GM21526 (cell line): ENCODE measurements around the gene CRTAC1.

Source experiments
- ATAC-seq: cut with Tn5 transposase; IDR thresholded peaks from one replicate; pipeline ENCODE4 v1.9.1; 2021; ENCODE audit warnings: moderate library complexity; ENCODE audit not compliant: unreplicated experiment, low FRiP score

The CRTAC1 gene

GRCh38 chr10:97903128-97904017 lies 127.0 kb downstream of the CRTAC1 start:
- ATAC-seq: no peak

DNA sequence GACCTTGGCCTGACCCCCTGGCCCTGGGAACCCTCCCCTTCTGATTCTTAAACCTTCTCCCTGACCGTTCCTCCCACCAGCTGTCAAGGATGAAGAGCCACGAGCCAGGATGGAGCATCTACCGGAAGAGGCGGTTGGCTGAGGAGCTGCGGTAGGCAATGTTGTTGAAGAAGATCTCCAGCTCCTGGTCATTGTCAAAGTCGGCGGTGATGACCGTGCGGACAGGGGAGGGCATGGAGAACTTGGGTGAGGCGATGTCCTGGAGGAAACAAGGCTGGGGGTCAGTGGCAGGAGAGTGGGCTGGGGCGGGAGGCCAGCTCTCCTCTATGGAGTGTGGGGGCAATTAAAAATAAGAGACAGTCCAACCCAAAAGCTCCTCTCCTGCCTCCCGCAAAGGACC lies 129.0 kb downstream of the CRTAC1 start:
- no peak for ATAC-seq

DNA sequence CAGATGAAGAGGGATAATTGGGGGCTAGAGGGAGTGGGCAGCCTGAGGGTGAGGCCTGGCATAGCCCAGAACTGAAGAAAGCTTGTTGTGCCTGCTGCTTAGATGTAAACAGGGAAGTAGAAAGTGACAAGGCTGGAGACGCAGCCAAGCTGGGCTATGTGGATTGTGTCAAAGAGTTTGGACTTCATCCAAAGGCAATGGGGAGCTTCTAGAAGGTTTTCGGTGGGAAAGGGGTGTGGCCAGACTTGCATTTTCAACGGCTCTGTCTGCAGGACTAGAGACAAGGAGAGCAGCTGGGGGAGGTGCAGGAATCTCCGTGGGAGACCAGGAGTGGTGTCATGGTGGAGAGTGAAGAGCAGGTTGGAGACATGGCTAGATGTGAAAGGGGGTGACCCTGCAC lies 132.0 kb downstream of the CRTAC1 start:
- no peak for ATAC-seq

- ATAC-seq: no peak
Measured at GRCh38 chr10:97896756-97897358, 133.6 kb downstream of the CRTAC1 start.

DNA sequence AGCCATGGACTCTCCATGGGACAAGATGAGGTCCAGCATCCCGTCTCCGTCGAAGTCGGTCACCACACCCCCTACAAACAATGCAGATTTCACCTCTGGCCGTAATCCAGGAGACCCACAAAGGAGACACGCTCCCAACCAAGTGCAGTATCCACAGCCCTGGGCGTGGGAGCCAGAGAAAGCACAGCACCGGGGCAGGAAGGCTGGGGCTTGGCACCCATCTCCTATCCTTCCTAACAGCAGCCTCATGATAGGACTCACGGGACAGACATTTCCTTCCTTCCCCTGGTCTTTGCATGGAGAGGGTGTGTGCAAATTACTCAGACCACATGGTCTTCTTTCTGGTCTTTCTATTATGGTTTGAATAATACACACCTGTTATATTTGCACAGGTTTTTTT lies 134.5 kb downstream of the CRTAC1 start:
- no peak for ATAC-seq

- ATAC-seq: no peak
Measured at GRCh38 chr10:97895084-97895483, 135.3 kb downstream of the CRTAC1 start.

- ATAC-seq: no peak
Measured at GRCh38 chr10:97894092-97894491, 136.3 kb downstream of the CRTAC1 start.

DNA sequence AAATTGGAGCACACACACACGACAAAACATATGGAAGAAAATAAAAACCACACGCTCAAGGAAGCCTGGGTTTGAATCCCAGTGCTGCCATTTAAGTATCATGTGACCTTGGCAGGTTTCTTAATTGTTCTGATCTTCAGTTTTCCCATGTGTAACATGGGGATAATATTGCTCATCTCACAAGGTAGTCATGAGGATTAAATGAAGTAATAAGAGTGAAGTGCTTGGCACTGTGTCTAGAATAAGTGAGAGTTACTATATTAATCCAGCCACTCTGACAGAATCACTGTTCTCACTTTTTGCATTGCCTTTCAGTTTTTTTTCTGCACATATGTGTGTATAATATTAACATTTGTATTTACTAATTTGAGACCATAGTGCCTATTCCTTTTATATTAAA lies 137.5 kb downstream of the CRTAC1 start:
- no peak for ATAC-seq

DNA sequence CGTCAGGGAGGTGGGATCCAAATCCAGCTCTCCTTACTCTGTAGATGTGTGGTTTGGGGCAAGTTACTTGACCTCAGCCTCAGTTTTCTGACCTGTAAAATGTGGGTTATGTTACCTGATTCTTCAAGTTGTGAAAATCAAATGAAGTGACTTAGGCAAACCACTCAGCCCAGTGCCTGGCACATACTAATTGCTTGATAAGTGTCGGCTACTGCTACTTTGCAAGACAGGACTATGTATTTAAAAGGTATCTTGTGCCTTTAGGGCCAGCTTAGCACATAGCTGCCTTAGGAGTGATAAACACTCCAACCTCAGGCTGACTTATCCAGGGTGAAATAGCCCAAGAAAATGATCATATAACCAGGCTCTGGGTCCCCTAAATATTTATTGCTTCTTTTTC lies 137.9 kb downstream of the CRTAC1 start:
- no peak for ATAC-seq

DNA sequence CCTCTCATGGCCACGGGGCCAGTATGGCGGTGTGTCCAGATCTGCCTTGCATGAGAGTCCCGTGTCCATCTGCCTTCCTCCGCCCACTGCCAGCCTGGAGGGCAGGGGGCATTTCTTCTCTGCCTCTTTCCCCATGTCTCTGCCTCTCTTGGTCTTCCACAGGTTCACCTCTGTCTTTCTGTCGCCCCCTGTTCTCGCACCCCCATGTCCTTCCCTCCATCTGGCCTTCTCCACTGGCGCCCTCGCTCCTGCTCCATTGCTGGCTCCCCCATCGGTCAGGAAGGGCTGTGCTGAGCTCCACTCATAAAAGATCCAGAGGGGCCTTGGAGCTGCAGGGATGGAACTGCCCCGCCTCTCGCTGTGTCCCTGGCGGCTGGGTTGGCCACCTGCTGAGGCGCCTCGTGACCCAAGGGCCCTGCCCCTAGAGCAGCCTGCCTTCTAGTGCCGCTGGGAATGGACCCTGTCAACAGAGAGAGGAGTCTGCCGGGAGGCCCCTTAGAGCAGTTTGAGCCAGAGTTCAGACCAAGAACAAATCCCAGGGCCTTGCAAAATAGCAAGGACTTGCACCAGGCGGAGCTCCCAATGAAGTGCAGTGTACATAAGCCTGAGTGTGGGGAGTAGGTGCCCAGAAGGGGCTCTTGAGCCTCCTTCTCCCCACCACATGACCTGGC lies 138.8 kb downstream of the CRTAC1 start:
- ATAC-seq: no peak

GRCh38 chr10:97889461-97890265 lies 140.8 kb downstream of the CRTAC1 start:
- ATAC-seq: no peak

GRCh38 chr10:97888641-97889262 lies 141.7 kb downstream of the CRTAC1 start:
- ATAC-seq: no peak

- no peak for ATAC-seq
Measured at GRCh38 chr10:97888134-97888533, 142.3 kb downstream of the CRTAC1 start.

- no peak for ATAC-seq
Measured at GRCh38 chr10:97887399-97887798, 143.0 kb downstream of the CRTAC1 start.

DNA sequence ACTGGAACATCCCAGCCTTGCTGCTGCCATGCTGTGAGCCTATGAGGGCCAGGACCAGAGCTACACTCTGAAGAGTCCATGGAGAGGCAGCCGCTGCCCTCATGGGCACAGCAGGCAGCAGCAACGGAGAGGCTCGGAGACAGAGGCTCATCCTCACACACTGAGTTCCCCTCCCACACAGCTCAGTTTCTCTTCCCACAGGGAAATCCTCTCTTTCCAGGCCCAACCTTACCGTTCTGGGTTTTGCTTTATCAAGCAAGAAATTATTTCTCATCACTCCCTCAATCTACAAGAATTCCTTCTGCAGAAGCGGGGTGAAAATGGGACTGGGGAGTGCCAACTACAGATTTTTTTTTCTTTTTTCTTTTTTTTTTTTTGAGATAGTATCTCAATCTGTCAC lies 144.1 kb downstream of the CRTAC1 start:
- ATAC-seq: no peak

GRCh38 chr10:97883092-97883485 lies 147.3 kb downstream of the CRTAC1 start:
- ATAC-seq: no peak

- no peak for ATAC-seq
Measured at GRCh38 chr10:97882142-97883091, 148.0 kb downstream of the CRTAC1 start.

DNA sequence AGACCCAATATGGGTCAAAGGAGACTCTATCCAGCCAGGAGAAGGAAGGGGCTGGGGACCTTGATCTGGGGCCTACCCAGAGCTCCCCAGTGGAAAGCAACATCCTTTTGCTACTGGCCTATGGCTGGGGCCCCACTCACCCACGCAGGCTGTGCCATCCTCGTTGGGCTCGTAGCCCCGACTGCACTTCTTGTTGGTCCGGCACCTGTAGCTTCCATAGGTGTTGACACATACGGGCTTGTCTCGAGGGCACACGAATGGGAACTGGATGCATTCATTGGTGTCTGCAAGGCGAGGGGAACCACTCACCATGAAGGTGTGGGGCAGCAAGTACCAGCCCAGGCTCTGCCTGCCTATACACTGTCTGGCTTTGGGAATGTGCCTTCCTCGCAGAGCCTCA lies 150.3 kb downstream of the CRTAC1 start:
- no peak for ATAC-seq

DNA sequence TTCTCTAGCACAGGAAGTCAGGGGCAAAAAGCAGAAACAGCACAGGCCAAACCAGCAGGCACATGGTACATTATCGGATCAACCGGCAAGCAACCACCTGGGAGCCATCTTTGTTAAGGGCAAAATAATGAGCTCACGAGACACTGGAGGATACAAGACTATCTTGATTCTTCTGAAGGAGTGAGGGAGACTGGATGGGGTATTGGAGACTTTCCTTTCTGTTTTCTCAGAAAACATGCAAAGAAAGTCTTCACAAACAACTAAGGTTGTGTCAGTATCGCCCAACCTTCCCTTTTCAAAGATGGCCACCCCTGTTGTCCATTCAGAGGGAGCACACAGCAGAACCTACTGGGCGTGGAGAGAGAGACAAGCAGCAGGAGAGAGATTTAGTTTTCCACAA lies 151.2 kb downstream of the CRTAC1 start:
- no peak for ATAC-seq
